T47D (cell line): ENCODE data around the gene ERFL.
"Not testable (repeated sequence)": the region's sequence is repeated elsewhere in the genome, so short reads cannot be mapped to it uniquely, and the experiment has no call there.

ENCODE experiments used
- DNase-seq, 2 experiments: peaks; one replicate each; pipeline versions ENCODE4 v3.0.0 to v3.0.0-alpha.2; 2011 to 2012; ENCODE audit warnings: low read depth in 1 of 2, low spot score in 1 of 2
- JUND ChIP-seq: IDR thresholded peaks from 2 replicates; pipeline ENCODE4 v1.6.1; 2012; ENCODE audit warnings: low read depth
- in situ Hi-C: cut with HindIII; loops from 2 replicates; pipeline ENCODE4 v1.10.0; 2016; ENCODE audit warnings: low sequenced_read_pairs, low pct_unique_long_range_greater_than_20kb

The ERFL gene

DNA sequence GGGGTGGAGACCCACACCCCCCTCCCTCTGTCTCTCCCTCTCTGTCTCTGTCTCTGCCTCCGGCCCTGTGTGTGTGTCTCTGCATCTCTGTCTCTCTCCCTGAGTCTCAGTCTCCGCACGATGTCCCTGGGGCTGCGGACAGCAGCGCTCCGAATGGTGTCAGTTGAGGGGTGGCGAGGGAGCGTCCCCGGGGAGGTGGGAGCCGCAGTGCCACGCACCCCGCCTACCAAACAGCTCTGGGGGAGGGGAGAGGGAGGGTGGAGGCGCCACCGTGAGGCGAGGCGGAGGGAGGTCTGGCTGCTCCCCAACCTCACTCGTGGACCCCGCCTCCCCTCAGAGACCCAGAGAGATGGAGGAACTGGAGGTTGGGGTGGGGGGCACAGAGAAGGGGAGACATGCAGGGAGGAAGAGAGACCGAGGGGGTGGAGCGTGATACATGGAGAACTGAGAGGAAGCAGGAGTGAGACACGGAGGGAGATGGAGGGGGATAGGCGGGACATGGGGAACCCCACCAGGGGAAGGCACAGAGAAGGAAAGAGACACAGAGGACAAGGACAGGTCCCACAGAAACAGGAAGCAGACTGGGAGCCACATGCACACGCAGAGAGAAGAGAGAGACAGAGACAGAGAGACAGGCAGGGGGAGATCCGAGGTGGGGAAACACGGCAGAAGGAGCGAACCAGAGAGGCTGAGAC, 7.2 kb downstream of the ERFL start:
- no peak for DNase-seq
- no peak for TF ChIP-seq JUND
- in situ Hi-C loops = no loop called here

- DNase-seq = no peak
- in situ Hi-C loops = no loop called here
- no peak for TF ChIP-seq JUND
Observed at GRCh38 chr19:41919948-41920712, 8.1 kb downstream of the ERFL start.

DNA sequence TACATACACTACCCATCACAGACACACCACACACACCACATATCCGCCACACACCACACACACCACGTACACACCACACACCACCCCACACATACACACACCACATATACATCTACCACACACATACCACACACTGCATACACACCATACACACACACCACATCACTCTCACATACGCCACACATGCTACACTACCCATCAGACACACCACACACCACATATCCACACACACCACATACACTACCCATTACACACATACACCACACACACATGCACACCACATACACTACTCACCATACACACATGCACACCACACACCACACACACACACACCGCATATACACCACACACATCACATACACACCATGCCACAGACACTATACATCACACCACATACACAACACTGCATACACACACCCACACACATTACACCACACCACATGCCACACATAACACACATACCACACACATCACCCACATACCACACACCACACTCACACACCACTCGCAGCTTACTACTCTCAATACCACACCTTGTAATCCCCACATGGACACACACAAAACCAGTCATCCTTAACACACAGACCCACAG, 9.5 kb downstream of the ERFL start:
- DNase-seq = no peak
- in situ Hi-C loops = no loop called here
- no peak for TF ChIP-seq JUND

DNA sequence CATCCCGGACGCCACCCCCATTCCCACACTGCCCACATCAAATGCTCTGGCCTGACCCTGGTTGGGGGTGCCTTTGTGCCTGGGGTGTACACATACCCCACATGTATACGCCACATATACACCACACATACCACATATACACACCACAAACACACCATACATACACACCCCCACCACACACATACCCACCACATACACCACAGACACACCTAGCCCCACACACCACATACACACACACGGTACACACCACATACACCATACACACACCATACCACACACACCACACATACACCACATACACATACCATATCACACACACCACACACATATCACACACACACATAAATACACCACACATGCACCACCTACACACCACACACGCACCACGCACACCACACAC, 10.2 kb downstream of the ERFL start:
- no peak for DNase-seq
- in situ Hi-C loops = no loop called here

DNA sequence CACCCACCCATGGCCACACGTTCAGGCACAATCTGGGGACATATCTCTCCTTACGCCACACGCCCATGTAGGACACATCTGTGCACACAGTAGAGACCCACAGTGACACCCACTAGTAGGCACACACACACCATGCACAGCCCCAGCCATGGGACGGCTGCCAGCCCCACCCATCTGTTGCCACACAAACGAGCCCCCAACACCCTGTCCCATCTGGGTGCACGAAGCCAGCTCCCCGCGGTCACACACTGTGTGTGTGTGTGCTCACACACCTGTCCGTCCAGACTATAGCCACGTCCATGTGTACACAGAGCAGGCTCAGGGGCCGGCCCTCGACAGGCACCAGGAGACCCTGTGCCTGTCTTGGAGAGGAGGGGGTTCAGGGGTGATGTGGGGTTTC, 10.6 kb downstream of the ERFL start:
- in situ Hi-C loops = no loop called here
- TF ChIP-seq JUND = no peak
- no peak for DNase-seq

More for the DNA sequence above, 10.2 kb downstream of the ERFL start:
- TF ChIP-seq JUND = no peak

GRCh38 chr19:41915776-41916414, 12.4 kb downstream of the ERFL start:
- no peak for TF ChIP-seq JUND
- in situ Hi-C loops = no loop called here
- no peak for DNase-seq

DNA sequence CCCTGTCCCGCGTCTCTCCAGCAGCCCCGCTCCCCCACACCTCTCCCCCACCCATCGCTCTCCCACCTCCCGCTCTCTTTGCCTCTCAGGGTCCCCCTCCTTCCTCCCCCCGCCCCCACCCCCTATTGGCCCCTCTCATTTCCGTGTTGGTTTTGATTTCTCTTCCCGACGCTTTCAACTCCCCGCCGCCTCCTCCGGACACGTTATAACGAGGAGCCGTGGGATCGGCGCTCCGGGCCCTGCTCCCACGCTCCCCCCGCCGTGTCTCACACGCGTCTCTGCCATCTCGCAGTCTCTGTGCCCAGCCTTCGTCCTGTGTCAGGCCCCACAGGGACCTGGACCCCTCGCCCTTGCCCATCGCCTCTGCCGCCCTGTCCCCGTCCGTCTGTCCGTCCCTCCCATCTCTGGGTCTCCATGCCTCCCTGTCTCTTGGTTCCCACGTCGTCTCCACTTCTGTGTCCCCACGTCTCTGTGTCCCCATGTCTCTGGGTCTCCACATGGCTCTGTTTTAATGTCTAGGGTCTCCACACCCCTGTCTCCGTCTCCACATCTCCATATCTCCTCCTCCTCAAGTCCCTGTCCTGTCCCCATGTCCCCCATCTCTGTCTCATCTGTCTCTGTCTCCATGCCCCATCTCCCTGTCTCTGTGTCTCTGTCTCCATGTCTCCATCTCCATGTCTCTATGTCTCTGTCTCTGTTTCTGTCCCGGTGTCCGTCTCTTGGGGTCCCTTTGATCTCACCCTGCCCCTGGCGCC, 13.1 kb downstream of the ERFL start:
- TF ChIP-seq JUND = no peak
- in situ Hi-C loops = no loop called here
- DNase-seq = no peak

DNA sequence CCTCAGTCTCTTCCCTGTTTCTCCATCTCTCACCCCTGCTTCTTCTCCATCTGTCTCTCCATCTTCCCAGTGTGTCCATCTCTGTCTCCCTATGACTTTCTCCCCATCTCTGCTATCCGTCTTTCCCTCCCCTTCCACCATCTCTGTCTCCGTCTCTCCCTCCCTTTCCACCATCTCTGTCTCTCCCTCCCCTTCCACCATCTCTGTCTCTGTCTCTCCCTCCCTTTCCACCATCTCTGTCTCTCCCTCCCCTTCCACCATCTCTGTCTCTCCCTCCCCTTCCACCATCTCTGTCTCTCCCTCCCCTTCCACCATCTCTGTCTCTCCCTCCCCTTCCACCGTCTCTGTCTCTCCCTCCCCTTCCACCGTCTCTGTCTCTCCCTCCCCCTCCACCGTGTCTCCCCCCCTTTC, 13.8 kb downstream of the ERFL start:
- DNase-seq, in situ Hi-C loops: not testable (repeated sequence)

- no peak for TF ChIP-seq JUND
- no peak for DNase-seq
- in situ Hi-C loops = no loop called here
Observed at GRCh38 chr19:41913538-41914423, 14.5 kb downstream of the ERFL start.

DNA sequence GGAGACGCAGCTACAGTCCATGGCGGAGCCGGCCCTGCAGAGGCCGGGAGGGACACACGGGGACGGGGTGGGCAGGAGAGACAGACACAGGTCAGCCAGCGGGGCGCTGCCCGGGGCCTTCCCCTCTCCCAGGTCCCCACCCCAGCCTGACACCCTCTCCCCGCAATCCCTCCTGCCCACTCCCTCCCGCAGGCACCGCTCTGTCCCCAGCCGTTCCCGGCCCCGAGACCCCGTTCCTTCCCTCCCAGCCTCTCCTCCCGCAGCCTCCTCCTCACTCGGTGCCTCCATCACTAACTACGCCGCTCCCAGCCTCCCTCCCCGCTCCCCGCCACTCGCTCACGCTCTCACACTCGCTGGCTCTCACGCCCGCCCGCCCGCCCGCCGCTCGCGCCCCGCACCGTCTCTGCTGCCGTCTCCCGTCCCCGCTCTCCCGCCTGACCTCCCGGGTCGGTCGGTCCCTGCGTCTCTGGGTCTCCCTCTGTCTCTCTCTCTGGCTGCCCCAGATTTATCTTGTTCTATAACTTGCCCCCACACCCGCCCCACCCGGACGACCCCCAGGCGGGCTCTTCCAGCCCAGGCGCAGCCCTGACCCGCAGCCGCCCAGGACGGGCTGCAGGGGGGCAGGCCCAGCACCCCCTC, 15.2 kb downstream of the ERFL start:
- in situ Hi-C loops = no loop called here
- no peak for DNase-seq
- no peak for TF ChIP-seq JUND

- no peak for DNase-seq
- in situ Hi-C loops = no loop called here
- no peak for TF ChIP-seq JUND
Observed at GRCh38 chr19:41911889-41912731, 16.1 kb downstream of the ERFL start.
